PC-3 (cell line): Measurements from ENCODE around the gene ARFGEF2. TPM values are rescaled to one million over a fixed set of nuclear protein-coding genes. Genes with fewer than 3 reads are reported as not detected.

ENCODE experiments used
- ATAC-seq: fragments of 200-7000 bp; cut with Tn5 transposase; 2 replicates; pipeline ENCODE4 v1.9.1; 2020; ENCODE audit warnings: mild to moderate bottlenecking, moderate library complexity
- BruUV-seq: library from RNA; stranded (reverse); fragments of 400-500 nt; replicated peaks from 2 replicates; lab custom pipeline; 2021; lab: Mats Ljungman, UMichigan
- CTCF ChIA-PET: fragments of 300-600 bp; sonication (Branson Sonifier 250); formaldehyde crosslinking; loops from one replicate; lab custom pipeline; 2022; ENCODE audit warnings: antibody characterized with exemption; lab: Charles Lee
- POLR2A ChIA-PET: fragments of 300-600 bp; sonication (Branson Sonifier 250); formaldehyde crosslinking; loops from one replicate; lab custom pipeline; 2022; ENCODE audit warnings: antibody characterized with exemption; ENCODE audit not compliant: unreplicated experiment; lab: Charles Lee
- DNase-seq: peaks from one replicate; pipeline ENCODE4 v3.0.0-alpha.2; 2015
- H2AFZ ChIP-seq: fragments of 300-600 bp; sonication (generic); 2 replicates; pipeline ENCODE4 v1.6.0; 2016; ENCODE audit warnings: antibody characterized with exemption, low read length
- H3F3A ChIP-seq: fragments of 300-600 bp; sonication (generic); one replicate; pipeline ENCODE4 v1.6.0; 2017; ENCODE audit warnings: antibody characterized with exemption, low read length, control low read depth, mild to moderate bottlenecking; ENCODE audit not compliant: unreplicated experiment
- H3K27ac ChIP-seq: fragments of 300-600 bp; sonication (generic); 2 replicates; pipeline ENCODE4 v1.5.1; 2016; ENCODE audit warnings: mild to moderate bottlenecking, low read length
- H3K27me3 ChIP-seq: fragments of 300-600 bp; sonication (generic); 2 replicates; pipeline ENCODE4 v1.6.1; 2016; ENCODE audit warnings: low read length, mixed read lengths
- H3K36me3 ChIP-seq: fragments of 300-600 bp; sonication (generic); 2 replicates; pipeline ENCODE4 v1.6.1; 2016; ENCODE audit warnings: low read depth, mixed run types, low read length, mixed read lengths
- H3K4me1 ChIP-seq: fragments of 300-600 bp; sonication (generic); 2 replicates; pipeline ENCODE4 v1.5.1; 2016; ENCODE audit warnings: low read length; ENCODE audit not compliant: insufficient read depth
- H3K4me2 ChIP-seq: fragments of 300-600 bp; sonication (generic); 2 replicates; pipeline ENCODE4 v1.6.0; 2016; ENCODE audit warnings: low read length
- H3K4me3 ChIP-seq: fragments of 300-600 bp; sonication (generic); 2 replicates; pipeline ENCODE4 v1.5.1; 2016; ENCODE audit warnings: mild to moderate bottlenecking, low read length, mixed read lengths
- H3K79me2 ChIP-seq: fragments of 300-600 bp; sonication (generic); 2 replicates; pipeline ENCODE4 v1.6.1; 2017; ENCODE audit warnings: low read length, mixed read lengths
- H3K9ac ChIP-seq: fragments of 300-600 bp; sonication (generic); 2 replicates; pipeline ENCODE4 v1.6.0; 2016; ENCODE audit warnings: mild to moderate bottlenecking, low read length
- H3K9me2 ChIP-seq: fragments of 300-600 bp; sonication (generic); replicated peaks from 2 replicates; pipeline ENCODE4 v1.6.1; 2016; ENCODE audit warnings: mixed run types, low read length, mixed read lengths
- H3K9me3 ChIP-seq: fragments of 300-600 bp; sonication (generic); 2 replicates; pipeline ENCODE4 v1.6.1; 2016; ENCODE audit warnings: low read length, mixed read lengths
- H4K20me1 ChIP-seq: fragments of 300-600 bp; sonication (generic); 2 replicates; pipeline ENCODE4 v1.6.1; 2016; ENCODE audit warnings: low read length, mixed read lengths
- CTCF ChIP-seq: fragments of 300-600 bp; sonication (generic); conservative IDR thresholded peaks from 2 replicates; pipeline ENCODE4 v1.5.1; 2017; ENCODE audit warnings: antibody characterized with exemption, low read depth, mild to moderate bottlenecking, low read length
- EZH2 ChIP-seq: fragments of 300-600 bp; sonication (generic); IDR thresholded peaks from one replicate; pipeline ENCODE4 v1.6.1; 2017; ENCODE audit warnings: antibody characterized with exemption, mild to moderate bottlenecking, low read length; ENCODE audit not compliant: unreplicated experiment
- EZH2phosphoT487 ChIP-seq: fragments of 300-600 bp; sonication (generic); IDR thresholded peaks from 2 replicates; pipeline ENCODE4 v1.6.1; 2018; ENCODE audit warnings: mild to moderate bottlenecking, antibody characterized with exemption, low read length, borderline replicate concordance
- intact Hi-C: fragments of 100-400 bp; cut with micrococcal nuclease; formaldehyde crosslinking; loops from 2 replicates; pipeline ENCODE4 v1.9.0; 2023
- total RNA-seq: library from RNA; depleted of rRNA; stranded (reverse); fragments of >200 nt; gene quantifications from 2 replicates; pipeline ENCODE4 v1.2.3, GENCODE V29; 2014

ARFGEF2 gene
- total RNA-seq, 1 experiment from 2014 or later: 33.5 TPM

GRCh38 chr20:48945840-48946514, 24.5 kb downstream of the ARFGEF2 start:
- Histone ChIP-seq H3K27me3 (no peaks in the 10 kb centered on the region), H3K9me3 (no peaks in the 10 kb centered on the region), H3K36me3 (peaks cover 35% of the 10 kb centered on the region), H3K4me2 (peak overlapping the region; percentile 87), H2AFZ (no peak overlapping the region), H3K9ac (peak overlapping the region; percentile 25; the same call in 1 of the 2 replicates), H3F3A (peaks cover 7% of the 10 kb centered on the region), H3K79me2 (peaks cover 23% of the 10 kb centered on the region), H3K27ac (peak overlapping the region; percentile 87), H4K20me1 (no peaks in the 10 kb centered on the region), H3K4me3 (peak overlapping the region; percentile 58), H3K4me1 (peaks cover 20% of the 10 kb centered on the region), H3K9me2 (no peaks in the 10 kb centered on the region)
- no peak for TF ChIP-seq EZH2phosphoT487
- TF ChIP-seq EZH2: no peak
- TF ChIP-seq CTCF: no peak
- DNase-seq: peak; percentile 99
- ATAC-seq: peak; percentile 98
- ChIA-PET CTCF (no interaction called here), POLR2A (no interaction called here)
- BruUV-seq: no TSS peak
- intact Hi-C loops: loop anchor here (2.0 kb wide), 1 partner anchor 23 kb away; no protein-coding TSS in a partner anchor

- intact Hi-C loops: no loop called here
- Histone ChIP-seq H3K4me1 (peaks cover 20% of the 10 kb centered on the region), H3K9me2 (no peaks in the 10 kb centered on the region), H3K27me3 (no peaks in the 10 kb centered on the region), H3K9me3 (no peaks in the 10 kb centered on the region), H3K4me2 (no peak overlapping the region), H3K27ac (no peak overlapping the region), H3F3A (peaks cover 7% of the 10 kb centered on the region), H4K20me1 (no peaks in the 10 kb centered on the region; the same call in 1 of the 2 replicates), H2AFZ (no peak overlapping the region), H3K9ac (no peak overlapping the region), H3K4me3 (no peak overlapping the region), H3K79me2 (peaks cover 18% of the 10 kb centered on the region), H3K36me3 (peaks cover 45% of the 10 kb centered on the region)
- DNase-seq: no peak
- CTCF ChIA-PET: no interaction called here
- no peak for TF ChIP-seq EZH2phosphoT487
- TF ChIP-seq CTCF: no peak
- TF ChIP-seq EZH2: no peak
- ATAC-seq: no peak
- POLR2A ChIA-PET: no interaction called here
- BruUV-seq: no TSS peak
Observed at GRCh38 chr20:48948612-48949011, 27.1 kb downstream of the ARFGEF2 start.
